Left renal pelvis (tissue), 4 donors: Measurements from ENCODE around the gene PBRM1. TPM values are rescaled to one million over a fixed set of nuclear protein-coding genes. Genes with fewer than 3 reads are reported as not detected.

Experiments used
- DNase-seq, 4 donors: peaks; one replicate each; pipeline ENCODE4 v3.0.0-alpha.2; 2013; ENCODE audit warnings: low read depth in 4 of 4, low spot score in 3 of 4
- polyA plus RNA-seq, 4 donors: library from polyadenylated mRNA; unstranded; fragments of 120-200 nt; gene quantifications; one replicate each; pipeline ENCODE4 v1.2.1, GENCODE V29; 2013; ENCODE audit not compliant: insufficient read length in 4 of 4

PBRM1 gene
- polyA plus RNA-seq, 4 donors: 57.9 to 66.9 (median 61.1) TPM

DNA sequence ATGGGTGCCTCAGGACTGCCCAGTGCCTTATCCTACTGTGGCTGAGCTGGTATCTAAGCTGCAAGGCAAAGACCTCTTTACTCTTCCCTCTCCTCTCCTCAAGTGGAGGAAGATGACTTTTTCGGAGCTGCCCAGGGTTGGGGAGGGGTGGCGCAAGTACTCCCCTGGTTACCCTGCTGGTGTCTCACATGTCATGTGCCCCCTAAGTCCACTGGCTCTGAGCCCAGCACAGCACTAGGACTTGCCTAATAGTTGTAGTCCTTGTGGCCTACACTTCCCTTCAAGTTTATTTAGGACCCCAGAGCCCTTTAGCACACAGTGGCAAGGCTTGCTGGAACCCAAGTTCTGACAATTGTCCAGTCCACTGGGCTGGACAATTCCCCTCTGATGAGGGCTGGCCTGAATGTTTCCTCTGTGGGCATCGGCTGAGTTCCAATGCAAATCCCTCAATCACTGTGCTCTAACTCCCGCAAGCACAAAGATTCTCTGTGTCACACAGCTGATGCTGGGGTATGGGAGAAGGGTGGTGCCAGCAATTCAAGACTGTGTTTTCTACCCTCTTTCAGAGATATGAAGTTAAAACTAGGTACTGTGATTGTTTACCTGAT is 89.0 kb downstream of the PBRM1 start:
- DNase-seq: no peak

DNA sequence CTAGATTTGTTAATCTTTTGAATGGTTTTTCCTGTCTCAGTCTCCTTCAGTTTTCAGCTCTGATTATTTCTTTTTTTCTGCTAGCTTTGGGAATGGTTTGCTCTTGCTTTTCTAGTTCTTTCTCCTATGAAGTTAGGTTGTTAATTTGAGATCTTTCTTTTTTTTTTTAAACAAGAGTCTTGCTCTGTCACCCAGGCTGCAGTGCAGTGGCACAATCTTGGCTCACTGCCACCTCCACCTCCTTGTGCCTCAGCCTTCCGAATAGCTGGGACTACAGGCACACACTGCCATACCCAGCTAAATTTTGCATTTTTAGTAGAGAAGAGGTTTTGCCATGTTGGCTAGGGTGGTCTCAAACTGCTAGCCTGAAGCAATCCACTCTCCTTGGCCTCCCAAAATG is 92.6 kb downstream of the PBRM1 start:
- no peak for DNase-seq

DNA sequence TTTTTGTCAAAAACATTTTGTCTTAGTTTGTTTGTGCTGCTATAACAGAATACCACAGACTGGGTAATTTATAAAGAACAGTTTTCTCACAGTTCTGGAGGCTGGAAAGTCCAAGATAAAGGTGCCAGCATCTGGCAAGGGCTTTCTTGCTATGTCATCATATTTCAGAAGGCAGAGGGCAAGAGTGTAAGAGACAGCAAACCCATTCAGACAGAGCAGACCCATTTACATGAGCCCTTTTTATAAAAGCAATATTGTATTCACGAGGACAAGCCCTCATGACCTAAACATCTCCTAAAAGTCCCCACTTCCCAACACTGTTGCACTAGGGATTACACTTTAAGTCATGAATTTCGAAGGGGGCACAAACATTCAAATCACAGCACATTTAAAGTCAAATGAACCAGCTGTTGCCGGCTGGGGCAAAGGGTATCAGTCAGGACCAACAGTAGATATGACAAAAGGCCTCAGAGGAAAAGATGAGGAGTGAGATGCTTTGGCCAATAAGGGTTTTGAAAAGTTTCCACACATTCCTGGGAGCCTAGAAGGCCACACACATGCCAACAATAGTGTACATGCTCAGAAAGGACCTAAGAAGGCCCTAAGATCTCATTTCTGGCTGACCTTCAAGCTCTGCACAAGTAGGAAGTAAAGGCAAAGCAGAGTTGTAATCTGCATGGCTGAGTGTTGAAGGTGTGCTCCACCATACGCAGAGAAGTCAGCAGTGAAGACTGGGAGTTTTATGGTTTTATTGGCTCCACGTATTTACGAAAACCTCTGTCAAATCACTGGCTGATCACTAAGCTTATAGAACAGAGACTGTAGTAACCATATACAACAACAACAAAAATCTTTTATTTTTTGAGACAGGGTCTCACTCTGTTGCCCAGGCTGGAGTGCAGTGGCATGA is 111.4 kb downstream of the PBRM1 start:
- no peak for DNase-seq

GRCh38 chr3:52572221-52572620 is 113.5 kb downstream of the PBRM1 start:
- no peak for DNase-seq

DNA sequence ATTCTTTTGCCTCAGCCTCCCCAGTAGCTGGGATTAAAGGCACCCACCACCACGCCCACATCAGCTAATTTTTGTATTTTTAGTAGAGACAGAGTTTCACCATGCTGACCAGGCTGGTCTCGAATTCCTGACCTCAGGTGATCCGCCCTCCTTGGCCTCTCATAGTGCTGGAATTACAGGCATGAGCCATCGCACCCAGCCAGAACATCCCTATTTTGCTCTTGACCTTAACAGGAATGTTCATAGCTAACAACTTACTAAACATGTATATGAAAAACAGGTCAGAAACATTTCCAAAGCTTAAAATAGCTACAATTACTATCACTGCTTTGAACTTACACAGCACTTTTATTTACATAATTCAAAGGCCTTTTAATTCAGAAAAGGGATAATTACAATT is 115.6 kb downstream of the PBRM1 start:
- no peak for DNase-seq

DNA sequence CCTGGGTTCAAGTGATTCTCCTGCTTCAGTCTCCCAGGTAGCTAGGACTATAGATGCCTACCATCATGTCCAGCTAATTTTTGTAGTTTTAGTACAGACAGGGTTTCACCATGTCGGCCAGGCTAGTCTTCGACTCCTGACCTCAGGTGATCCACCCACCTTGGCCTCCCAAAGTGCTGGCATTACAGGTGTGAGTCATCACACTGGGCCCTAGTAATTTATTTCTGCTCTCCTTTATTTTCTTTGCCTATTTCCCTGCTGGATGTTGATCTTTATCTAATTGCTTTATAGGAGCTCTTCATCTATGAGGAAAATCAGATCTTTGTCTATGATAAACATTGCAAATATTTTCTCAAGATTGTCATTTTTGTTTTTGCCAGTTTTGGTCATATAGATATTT is 117.6 kb downstream of the PBRM1 start:
- DNase-seq: no peak

DNA sequence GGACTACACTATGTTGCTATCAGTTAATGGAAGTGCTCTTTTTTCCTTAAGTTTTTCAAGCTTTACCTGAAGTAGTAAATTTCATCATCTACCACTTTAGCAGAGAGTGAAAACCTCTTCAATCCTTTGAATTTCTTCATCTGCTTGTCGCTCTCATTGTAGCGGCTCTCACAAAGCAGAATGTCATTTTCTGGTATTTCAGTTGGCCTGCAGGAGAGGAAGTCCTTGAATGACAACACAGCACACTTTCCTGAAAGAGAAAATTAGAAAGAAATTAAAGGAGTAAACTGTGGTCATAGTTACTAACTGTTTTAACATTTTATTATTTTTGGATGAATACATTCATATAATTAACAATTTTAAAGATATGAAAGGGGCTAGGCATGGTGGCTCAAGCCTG is 121.7 kb downstream of the PBRM1 start:
- DNase-seq: no peak

GRCh38 chr3:52561028-52561747 is 124.5 kb downstream of the PBRM1 start:
- no peak for DNase-seq

DNA sequence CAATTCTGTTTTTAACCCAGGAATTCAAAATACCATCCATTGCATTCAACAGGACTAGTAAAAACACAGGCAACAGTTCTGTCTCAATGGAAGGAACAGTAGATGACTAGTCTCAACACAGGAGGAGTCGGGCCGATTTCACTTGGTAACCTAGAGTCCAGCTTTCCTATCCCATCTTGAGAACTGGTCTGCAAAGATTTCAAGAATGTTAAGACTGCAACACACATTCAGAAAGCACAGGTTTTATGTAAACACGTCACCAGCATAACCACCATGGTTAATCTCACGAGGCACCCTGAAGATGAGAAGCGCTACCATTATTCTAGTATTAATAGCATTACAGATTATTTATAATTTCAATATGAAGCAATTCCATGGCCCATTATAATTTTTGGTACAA is 127.3 kb downstream of the PBRM1 start:
- DNase-seq: no peak

DNA sequence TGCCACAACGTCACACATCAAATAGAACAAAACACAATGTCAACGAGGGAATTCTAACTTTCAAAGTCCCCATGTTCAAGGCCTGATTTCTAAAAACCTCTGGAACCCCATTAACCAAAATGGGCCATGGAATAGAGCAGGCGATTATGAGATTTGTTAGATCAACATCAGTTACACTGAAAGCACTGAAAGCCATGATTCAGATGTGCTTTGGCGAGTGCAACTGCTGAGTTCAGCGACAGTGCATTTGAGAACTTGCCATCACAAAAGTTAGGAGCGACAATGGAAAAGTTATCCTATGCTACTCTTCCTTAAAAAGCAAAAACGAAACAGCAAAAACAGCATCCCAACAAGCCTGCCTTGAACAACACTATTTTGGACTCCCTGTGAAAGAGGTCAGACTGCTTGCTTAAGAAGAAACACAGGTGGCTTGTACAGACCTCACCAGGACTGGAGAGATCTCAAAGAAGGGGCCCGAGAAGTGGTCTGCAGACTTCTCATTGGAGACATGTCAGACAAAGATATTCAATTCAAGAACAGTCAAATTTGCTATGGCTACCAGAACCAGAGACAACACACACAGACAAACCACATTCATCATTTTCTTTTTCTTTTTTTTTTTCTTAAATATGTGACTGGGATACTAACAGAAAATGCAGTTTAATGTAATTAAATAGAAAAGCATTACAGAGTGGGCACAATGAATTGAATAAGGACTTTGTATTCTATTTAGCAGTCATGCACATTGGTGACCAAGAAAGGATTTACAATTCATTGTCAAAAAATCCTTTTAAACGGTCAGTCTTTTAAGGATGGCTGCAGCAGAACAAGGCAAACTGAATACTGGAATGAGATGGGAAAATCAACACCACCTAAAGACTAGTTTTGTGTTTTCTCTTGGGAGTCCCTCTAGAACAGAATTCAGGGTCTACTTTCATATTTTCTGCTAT is 128.4 kb downstream of the PBRM1 start:
- DNase-seq: no peak

- DNase-seq: no peak
These were observed 130.7 kb downstream of the PBRM1 start for GRCh38 chr3:52555056-52555455.

- DNase-seq: no peak
These were observed 131.5 kb downstream of the PBRM1 start for GRCh38 chr3:52554026-52554755.

- no peak for DNase-seq
These were observed 133.6 kb downstream of the PBRM1 start for GRCh38 chr3:52552089-52552488.

- no peak for DNase-seq
These were observed 134.6 kb downstream of the PBRM1 start for GRCh38 chr3:52551118-52551517.

DNA sequence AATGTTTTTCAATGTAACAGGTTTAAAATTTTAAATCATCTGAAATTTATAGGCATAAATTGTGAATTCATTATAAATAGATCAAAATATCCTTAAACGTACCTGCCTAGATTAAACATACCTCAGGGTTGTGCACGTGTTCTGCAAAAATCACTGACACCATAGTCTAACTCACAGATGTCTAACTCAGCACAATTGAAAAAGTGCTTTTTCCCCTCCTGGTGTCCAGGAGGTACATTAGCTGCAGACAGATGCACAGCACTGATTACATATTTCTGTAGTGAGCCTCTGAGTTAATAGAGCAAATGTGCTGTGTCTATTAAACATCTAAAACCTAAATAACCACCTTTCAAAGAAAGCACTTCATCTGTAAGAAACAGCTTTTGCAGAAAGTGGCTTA is 138.6 kb downstream of the PBRM1 start:
- DNase-seq: no peak

DNA sequence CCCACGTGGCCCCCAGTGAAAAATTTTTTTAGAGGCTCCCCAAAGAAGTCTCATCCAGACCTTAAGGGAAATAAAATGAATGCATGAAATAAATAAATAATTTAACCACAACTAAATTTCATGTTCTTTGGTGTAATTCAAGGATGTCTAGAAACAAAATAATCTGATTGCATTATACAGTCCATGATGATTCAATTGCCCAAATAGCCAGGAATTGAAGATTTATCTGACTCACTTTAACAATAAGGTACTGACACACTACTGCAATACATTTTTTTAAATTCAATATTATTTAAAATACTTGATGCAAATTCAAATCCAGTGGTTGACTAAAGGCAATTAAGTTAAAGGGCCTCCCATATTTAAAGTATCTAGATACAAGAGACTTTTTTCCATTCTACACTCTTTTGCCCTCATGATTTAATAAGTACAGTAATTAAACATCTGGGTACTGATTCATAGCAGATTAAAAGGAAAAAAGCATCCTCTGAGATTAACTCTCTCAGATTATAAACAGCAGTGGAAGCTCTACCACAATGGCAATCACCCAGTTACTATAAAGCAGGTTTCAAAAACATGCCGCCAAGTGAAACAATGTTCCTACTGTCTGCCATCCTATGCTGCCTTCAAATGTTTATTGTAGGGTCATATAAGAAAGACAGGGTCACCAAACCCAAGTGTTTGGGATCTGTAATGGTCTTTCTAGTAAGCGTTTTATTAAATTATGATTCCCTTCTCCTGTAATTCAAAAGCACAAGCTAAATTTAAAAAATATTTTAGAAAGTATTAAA is 139.4 kb downstream of the PBRM1 start:
- no peak for DNase-seq

- no peak for DNase-seq
These were observed 140.8 kb downstream of the PBRM1 start for GRCh38 chr3:52544937-52545336.

GRCh38 chr3:52541050-52541449 is 144.7 kb downstream of the PBRM1 start:
- DNase-seq: no peak
